GM19372 (cell line): ENCODE results near the gene EML2.
"Not testable (repeated sequence)": the region's sequence is repeated elsewhere in the genome, so short reads cannot be mapped to it uniquely, and the experiment has no call there.

Source experiments
- ATAC-seq: cut with Tn5 transposase; IDR thresholded peaks from one replicate; pipeline ENCODE4 v1.9.1; 2021; ENCODE audit warnings: mild to moderate bottlenecking, low read depth, moderate library complexity; ENCODE audit not compliant: unreplicated experiment

Gene EML2, protein sequence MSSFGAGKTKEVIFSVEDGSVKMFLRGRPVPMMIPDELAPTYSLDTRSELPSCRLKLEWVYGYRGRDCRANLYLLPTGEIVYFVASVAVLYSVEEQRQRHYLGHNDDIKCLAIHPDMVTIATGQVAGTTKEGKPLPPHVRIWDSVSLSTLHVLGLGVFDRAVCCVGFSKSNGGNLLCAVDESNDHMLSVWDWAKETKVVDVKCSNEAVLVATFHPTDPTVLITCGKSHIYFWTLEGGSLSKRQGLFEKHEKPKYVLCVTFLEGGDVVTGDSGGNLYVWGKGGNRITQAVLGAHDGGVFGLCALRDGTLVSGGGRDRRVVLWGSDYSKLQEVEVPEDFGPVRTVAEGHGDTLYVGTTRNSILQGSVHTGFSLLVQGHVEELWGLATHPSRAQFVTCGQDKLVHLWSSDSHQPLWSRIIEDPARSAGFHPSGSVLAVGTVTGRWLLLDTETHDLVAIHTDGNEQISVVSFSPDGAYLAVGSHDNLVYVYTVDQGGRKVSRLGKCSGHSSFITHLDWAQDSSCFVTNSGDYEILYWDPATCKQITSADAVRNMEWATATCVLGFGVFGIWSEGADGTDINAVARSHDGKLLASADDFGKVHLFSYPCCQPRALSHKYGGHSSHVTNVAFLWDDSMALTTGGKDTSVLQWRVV

GRCh38 chr19:45638930-45639729, at the start of gene EML2:
Gene EML2, minus strand, starts transcription at chr19:45639397. Its CDS starts 21 bp downstream, at chr19:45639376.
- ATAC-seq: no peak

DNA sequence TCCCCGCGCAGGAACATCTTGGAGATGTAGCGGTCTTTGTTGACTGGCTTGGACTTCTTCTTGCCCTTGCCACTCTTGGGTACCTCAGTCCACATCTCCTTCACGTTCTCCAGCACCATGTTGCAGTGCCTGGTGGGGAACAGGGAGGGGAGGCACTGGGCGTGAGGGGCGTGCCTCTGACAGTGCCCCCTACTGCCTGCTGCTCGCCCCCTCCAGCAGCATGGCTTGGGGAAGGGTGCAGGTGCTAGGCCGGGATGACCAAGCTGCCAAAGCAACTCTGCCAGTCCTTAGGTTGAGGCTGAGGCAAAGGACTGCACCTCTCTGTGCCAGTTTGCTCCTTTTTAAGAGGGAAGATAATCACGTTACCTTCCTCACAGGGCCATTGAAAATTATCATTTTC, 48.4 kb upstream of the EML2 start:
- no peak for ATAC-seq

GRCh38 chr19:45685045-45685444, 45.8 kb upstream of the EML2 start:
- ATAC-seq: not testable (repeated sequence)

- ATAC-seq: no peak
Measured at GRCh38 chr19:45682908-45683307, 43.7 kb upstream of the EML2 start.

GRCh38 chr19:45682117-45682516, 42.9 kb upstream of the EML2 start:
- no peak for ATAC-seq

DNA sequence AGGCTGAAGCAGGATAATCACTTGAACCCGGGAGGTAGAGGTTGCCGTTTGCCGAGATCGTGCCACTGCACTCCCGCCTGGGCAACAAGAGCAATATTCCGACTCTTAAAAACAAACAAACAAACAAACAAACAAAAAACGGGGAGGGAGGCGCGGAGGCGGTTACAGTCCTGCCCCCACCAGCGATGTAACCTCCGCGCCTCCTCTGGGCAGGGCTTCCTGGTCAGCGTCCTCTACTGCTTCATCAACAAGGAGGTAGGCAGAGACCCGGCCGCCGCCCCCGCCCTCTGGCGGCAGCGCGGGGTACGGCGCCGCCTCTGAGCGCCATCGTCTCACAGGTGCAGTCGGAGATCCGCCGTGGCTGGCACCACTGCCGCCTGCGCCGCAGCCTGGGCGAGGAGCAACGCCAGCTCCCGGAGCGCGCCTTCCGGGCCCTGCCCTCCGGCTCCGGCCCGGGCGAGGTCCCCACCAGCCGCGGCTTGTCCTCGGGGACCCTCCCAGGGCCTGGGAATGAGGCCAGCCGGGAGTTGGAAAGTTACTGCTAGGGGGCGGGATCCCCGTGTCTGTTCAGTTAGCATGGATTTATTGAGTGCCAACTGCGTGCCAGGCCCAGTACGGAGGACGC, 42.3 kb upstream of the EML2 start:
- ATAC-seq: peak; percentile 70

- ATAC-seq: no peak
Measured at GRCh38 chr19:45677351-45678230, 38.4 kb upstream of the EML2 start.

GRCh38 chr19:45676851-45677263, 37.7 kb upstream of the EML2 start:
- no peak for ATAC-seq

GRCh38 chr19:45674946-45675345, 35.7 kb upstream of the EML2 start:
- no peak for ATAC-seq

GRCh38 chr19:45670670-45671453, 31.7 kb upstream of the EML2 start:
- peak; percentile 48 for ATAC-seq

DNA sequence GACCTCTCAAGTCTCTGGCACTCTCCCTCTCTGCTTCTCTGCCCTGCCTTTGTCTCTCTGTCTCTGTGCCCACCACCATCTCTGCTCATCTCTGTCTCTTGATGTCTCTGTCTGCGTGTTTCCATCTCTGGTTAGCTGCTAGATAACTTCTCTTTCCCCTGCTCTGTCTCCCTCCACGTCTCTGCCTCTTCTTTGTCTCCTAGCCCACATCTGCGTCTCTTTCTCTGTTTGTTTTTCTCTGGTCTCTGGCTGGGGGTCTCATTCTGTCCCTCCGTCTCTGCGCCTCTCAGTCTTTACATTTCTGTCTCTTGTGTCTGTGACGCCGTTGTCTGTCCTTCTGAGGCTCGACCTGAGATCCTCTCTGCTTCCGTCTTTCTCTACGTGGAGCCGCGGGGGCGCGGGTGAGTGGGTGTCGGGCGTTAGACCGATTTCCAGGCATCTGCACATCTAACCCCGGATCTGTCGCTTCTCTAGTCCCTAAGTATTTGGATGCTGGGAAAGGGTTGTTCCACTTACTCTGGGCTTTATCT, 29.2 kb upstream of the EML2 start:
- no peak for ATAC-seq

GRCh38 chr19:45667620-45668341, 28.6 kb upstream of the EML2 start, which contains the start of gene GIPR:
Gene GIPR, plus strand, starts transcription at chr19:45668221. Its CDS starts 1,300 bp downstream, at chr19:45669521.
- ATAC-seq: no peak

GRCh38 chr19:45664575-45664974, 25.4 kb upstream of the EML2 start:
- no peak for ATAC-seq

GRCh38 chr19:45663800-45664199, 24.6 kb upstream of the EML2 start:
- no peak for ATAC-seq

- ATAC-seq: no peak
Measured at GRCh38 chr19:45660636-45661035, 21.4 kb upstream of the EML2 start.

GRCh38 chr19:45659096-45659729, 20.0 kb upstream of the EML2 start:
- ATAC-seq: no peak

GRCh38 chr19:45657520-45658167, 18.4 kb upstream of the EML2 start:
- ATAC-seq: no peak
